GM18520 (cell line): ENCODE results near the gene PCK1.

ENCODE experiments used
- ATAC-seq: cut with Tn5 transposase; IDR thresholded peaks from one replicate; pipeline ENCODE4 v1.9.1; 2021; ENCODE audit not compliant: unreplicated experiment

PCK1 gene

DNA sequence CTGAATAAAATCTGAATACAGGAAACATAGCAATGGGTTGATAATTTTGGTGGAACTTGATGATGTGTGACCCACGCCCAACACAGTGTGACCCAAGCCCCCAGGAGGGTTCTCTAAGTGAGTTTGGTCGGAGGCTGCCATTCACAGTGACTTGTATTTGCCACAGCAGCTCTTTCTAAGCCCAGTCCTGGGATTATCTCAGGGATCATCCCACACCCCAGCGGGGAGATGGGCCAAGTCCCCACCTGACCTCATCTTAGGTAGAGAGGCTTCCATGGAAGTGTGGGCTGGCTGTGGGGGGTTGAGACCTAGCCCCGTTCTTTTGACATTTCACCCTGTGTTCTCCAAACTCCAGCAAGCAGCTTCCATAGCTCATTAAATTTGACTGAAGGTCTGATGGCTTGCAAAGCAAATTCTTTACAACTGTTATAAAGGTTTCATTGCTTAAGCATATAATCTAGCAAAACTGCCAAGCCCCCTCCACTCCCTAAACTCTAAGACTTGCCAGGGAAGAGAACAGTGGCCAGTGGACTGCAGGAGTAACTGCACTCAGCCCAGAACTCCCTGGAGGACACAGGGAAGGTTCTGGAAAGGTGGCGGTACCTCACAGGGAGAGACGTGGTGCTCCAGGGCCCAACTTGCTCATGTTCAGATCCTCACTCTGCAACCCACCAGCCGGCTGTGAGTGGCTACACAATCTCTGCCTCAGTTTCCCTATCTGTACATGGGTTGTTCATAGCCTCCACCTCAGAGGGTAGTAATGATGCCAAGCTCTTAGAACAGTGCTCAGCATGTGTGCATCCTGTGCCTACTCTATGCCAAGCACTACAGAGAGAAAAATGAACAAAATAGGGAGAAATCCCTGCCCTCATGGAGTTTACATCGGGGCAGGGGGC is 1.0 kb upstream of the PCK1 start:
- ATAC-seq = no peak

DNA sequence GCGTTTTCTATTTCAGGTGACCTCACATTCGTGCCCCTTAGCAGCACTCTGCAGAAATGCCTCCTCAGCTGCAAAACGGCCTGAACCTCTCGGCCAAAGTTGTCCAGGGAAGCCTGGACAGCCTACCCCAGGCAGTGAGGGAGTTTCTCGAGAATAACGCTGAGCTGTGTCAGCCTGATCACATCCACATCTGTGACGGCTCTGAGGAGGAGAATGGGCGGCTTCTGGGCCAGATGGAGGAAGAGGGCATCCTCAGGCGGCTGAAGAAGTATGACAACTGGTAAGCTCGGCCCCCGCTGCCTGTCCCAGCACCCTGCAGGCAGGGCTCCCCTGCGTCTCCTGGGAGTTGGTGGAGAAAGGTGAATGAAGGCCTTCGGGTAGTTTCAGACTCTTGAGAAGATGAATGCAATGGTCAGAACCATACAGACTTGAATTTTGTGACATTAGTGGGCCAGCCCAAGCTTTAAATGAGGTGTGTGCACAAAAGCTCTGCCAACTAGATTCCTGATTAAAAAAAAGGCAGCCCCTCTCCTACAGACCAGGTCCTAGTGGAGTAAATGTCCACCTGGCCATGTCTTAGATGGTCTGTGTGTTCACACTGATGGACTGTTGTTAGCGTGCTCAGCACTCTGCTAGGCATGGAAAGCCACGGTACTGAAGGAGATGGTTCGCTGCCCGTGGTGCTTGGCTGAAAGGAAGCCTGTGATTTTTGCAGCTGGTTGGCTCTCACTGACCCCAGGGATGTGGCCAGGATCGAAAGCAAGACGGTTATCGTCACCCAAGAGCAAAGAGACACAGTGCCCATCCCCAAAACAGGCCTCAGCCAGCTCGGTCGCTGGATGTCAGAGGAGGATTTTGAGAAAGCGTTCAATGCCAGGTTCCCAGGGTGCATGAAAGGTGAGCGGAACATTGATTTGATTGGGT is 708 bp downstream of the PCK1 start:
- no peak for ATAC-seq

DNA sequence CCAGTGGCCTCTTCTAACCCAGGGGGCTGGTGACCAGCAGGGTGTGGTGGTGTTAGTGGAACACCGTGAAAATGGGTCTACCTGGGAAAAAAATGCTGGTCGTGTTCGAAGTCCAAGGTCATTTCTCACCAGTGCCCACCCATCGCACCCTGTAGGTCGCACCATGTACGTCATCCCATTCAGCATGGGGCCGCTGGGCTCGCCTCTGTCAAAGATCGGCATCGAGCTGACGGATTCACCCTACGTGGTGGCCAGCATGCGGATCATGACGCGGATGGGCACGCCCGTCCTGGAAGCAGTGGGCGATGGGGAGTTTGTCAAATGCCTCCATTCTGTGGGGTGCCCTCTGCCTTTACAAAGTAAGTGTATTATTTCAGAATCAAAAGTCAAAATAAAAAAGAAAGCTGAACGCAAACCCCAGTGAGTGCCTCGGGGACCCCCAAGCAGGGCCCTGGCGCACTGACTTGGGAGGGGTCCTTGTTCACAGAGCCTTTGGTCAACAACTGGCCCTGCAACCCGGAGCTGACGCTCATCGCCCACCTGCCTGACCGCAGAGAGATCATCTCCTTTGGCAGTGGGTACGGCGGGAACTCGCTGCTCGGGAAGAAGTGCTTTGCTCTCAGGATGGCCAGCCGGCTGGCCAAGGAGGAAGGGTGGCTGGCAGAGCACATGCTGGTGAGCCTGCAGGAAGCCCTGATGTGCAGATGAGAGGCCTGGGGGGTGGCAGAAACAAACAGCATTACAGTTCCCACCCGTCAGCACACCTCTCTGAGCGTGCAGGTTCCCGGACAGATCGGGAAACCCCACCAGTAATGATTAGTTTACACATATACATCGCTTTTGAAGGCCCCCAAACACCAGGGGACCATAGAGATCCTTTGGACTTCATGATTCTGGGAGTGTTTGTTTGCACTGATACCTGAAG is 1.9 kb downstream of the PCK1 start:
- ATAC-seq = no peak

DNA sequence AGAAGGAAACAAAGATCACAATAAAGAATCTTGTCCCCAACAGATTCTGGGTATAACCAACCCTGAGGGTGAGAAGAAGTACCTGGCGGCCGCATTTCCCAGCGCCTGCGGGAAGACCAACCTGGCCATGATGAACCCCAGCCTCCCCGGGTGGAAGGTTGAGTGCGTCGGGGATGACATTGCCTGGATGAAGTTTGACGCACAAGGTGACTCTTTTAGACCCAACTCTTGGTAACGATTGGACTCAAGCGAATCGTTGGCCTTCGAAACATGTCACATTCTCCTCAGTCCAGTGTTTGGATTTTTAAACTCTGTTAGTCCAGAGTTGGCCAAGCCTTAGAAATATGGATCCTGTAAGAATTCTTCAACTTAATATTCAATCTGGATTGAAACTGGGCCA is 2.6 kb downstream of the PCK1 start:
- ATAC-seq = no peak

DNA sequence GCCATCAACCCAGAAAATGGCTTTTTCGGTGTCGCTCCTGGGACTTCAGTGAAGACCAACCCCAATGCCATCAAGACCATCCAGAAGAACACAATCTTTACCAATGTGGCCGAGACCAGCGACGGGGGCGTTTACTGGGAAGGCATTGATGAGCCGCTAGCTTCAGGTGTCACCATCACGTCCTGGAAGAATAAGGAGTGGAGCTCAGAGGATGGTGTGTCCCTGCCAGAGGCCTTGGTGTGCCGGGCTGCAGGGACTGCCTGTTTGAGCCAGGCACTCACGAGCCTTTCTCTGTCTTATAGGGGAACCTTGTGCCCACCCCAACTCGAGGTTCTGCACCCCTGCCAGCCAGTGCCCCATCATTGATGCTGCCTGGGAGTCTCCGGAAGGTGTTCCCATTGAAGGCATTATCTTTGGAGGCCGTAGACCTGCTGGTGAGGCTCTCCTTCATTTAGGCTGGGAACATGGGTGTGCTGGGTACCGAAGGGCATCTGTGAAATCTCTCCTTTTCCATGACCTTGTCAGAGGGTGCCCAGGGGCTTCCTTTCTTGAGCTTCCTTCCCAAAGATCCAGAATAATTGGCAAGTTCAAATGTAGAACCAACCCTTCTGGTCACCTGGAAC is 3.4 kb downstream of the PCK1 start:
- no peak for ATAC-seq

DNA sequence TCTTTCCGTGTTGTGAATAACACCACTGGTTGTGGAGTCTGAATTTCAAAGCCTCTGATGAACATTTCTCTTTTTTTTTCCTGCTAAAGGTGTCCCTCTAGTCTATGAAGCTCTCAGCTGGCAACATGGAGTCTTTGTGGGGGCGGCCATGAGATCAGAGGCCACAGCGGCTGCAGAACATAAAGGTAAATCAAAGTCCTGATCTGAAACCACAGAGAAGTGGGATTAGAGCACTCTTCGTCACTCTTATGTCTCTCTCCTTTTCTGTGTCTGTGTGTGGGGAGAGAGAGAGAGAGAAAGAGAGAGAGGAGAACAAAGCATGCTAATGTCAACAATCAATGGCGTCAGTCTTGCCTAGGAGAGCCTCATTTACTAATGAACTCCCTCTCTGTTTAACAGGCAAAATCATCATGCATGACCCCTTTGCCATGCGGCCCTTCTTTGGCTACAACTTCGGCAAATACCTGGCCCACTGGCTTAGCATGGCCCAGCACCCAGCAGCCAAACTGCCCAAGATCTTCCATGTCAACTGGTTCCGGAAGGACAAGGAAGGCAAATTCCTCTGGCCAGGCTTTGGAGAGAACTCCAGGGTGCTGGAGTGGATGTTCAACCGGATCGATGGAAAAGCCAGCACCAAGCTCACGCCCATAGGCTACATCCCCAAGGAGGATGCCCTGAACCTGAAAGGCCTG is 4.2 kb downstream of the PCK1 start:
- ATAC-seq = no peak

DNA sequence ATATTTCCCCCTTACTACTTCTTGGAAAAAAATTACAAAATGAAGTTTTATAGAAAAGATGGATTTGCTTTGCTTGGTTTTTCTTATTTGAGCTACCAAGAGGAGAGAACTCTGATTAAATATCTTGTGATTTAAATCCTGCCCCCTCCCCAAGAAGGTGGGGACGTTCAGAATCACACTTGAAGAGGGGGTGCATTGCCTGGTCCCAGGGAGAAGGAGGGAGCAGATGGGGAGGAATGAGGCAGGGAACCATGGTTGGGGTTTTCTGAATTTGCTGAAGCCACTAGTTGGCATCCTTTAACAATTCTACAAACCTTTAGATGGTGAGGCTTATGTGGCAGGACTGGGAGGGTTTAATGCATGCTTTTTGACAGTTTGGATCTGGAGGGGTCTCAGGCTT is 5.5 kb downstream of the PCK1 start:
- ATAC-seq = no peak

DNA sequence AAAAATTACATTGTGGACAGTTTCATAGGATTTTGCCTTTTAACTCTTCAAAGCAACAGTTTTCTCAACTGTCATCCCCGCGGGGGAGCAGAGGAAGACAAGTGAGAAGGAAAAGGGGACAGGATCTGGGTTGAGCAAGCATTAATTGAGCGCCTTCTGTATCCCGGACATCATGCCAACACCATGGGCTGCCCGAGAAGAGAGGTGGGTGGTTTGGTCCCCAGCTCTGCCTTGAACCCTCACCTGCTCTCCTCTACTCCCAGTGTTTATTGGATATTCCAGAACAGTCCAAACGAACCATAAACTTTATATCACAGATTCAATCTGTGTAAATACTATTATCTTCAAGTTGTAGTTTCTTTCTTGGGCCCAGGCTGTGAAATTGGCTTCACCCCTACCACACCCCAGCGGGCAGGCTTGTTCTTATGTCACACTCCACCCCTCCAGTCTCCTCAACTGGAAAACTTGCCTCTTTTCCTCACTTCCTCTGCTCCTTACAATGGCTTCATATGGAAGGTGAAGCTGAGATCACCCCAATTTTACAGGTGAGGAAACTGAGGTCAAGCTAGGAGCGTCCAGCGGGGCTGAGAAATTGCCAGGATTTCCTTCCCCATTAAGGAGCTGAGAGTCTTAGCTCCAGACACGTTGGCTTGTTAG is 6.0 kb downstream of the PCK1 start:
- ATAC-seq = no peak

DNA sequence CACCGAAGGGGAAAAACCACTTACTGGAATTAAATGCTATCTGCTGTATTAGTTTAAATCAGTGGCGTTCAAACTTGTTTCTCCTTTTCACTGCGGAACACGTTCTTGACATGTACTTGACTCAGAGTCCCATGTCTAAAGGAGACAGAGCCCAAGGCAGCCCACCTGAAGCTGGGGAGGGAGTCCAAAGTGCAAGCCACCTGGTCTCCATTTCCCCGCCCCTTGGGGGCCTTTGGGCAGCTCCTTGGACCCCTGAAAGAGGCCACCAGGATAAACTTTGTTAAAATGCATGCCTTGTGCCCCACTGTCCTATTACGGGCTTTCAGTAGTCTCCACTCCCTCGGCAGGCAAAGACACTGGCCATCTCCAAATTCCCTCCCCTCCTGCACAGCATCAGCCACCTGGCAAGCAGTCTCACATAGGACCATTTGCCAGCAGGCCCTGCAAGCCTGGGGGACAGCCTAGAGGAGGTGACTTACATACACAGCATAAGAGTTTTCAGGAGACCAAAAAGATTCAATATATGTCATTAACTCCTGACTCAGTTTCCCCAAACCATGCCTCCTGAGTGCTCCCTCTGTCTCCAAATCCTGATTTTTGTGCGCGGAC is 6.7 kb downstream of the PCK1 start:
- ATAC-seq = no peak

DNA sequence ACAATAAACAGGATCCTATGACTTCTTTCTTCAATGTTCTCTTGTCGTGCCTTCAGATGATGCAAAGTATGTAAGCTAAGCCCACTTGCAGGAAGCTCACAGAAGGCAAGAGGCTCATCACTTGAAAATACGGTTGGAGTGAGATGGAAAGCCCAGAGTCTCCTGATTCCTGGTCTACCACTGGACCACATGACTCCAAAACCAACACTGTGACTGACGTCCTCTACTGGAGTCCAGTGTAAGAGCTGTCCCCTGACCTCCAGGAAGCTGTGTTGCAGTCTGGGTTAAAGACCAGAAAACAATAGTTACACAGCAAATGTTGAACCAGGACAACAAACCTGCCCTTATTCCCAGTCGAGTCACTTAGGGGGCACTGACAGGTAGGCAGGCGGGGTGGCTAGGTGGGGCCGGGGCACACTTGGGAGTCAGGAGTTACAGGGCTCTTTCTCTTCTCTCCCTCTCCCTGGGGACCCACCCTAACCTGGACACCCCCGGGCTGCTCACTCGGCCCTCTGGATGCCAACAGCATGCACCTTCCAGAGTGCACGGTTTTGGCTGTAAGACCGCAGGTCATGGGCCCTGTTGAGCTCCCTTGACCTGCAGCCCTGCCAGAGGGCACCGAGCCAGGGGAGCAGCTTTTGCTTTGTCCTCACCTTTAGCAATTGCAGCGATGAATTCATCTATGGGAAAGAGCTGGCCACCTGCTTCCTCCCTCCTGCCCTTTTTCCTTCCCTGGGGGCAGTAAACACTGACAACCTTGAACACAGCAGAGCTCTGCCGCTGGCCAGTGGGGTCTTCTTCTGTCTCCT is 7.4 kb downstream of the PCK1 start:
- ATAC-seq = no peak

DNA sequence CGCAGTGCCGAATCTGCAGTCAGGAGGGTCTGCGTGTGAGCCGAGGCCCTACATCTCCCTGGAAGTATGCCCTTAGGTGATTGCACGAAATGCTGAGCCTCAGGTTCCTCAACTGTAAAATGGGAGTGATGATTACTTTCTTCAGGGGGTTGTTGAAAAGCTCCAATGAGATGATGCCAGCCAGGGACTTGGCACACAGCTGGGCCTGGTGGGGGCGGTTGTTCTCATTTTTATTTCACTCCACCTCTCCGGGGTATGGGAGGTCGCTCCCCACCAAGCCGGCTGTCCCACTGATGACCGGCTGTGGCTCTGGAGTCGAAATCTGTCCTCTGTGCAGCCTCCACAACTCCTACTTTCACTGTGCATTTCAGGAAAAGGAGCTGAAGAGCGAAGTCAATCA is 8.1 kb downstream of the PCK1 start:
- ATAC-seq = no peak

DNA sequence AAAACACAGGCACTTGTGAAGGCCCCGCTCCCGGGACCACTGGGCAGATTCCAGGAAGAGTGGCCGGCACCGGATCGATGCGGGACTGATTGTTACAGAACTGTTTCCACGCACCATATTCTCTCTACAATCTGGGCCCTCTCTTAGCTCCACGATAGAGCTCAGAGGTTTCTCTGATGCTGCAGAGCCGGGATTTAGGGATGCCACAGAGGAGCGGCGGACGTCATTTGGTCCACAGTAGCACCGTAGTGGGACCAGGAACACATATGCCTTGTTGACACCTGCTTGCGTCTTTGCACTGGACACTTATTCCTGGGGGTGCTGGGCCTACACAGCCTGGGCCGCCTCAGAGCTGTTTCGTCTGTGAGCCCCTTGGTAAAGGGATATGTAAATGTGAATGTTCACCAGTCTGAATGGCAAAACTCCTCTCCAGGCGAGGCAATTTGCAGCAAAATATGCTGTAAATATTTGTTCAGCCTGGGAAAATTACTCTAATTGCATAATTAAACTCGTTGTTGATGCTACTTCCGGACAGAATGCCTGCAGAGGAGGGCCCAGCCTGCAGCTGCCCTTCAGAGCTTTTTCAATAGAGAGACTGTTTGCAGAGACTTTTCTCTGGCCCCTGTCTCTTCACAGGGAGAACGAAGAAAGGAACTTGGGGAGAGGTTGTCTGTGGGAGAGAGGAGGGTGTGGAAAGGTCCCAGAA is 9.4 kb downstream of the PCK1 start:
- ATAC-seq = no peak

DNA sequence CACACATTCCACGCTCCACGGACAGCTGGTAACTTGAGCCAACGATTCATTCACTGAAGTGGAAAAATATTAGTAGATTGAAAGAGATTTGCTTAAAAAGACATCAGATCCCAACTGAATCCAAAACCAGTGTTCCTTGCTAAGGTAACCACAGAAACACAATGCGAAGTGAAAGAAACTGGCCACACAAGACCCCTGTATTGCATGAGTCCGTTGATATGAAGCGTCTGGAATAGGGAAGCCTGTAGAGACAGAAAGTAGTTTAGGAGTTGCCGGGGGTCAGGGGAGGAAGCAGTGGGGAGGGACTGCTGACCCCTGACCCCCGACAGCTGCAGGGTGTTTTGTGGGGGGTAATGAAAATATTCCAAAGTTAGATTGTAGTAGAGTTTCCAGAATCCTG is 10.0 kb downstream of the PCK1 start:
- ATAC-seq = no peak

DNA sequence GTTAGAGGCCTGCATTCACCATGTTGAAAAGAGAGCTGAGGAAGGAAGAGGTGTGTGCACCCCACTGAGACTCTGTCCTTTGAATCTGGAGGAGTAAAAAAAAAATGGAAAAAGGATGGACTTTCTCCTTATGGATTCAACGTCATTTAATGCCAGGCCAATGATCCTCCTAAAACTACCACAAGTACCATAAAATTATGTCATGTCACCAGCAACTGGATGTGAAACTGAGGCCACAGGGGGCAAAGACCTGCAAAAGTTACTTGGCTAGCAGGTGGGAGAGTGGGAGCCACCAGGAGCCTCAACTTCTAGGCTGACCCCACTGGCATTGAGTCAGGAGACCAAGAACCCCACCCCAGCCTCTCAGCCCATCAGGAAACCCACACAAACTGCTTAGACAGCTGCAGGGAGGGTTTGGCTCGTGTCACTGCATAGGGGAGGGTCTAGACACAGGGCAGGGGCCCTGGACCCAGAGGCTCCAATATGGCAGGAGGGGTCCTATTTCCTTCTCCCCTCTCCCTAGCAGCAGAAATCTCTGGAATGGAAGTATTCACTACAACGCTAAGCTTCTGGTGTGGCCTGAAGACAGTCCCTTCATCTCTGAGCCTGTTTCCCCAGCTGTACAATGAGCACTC is 11.0 kb downstream of the PCK1 start:
- no peak for ATAC-seq

DNA sequence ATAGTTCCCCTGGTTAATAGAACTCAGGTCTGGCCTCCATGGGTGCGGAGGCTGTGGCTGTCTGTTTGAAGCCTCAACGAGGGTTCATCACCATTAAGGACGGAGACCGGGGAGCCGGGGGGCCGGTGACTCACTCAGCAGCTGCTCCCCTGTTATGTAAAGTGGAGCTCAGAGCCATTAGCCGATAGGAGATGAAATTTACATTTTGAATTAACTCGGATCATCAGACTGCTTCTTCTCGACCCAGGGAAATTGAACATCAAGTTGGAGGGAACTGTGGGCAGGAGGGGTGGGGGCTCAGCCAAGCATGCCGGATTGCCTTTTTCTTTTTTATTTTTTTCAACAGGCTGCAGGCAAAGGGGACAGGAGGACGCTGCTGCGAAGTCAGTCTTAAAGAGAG is 12.3 kb downstream of the PCK1 start:
- no peak for ATAC-seq

DNA sequence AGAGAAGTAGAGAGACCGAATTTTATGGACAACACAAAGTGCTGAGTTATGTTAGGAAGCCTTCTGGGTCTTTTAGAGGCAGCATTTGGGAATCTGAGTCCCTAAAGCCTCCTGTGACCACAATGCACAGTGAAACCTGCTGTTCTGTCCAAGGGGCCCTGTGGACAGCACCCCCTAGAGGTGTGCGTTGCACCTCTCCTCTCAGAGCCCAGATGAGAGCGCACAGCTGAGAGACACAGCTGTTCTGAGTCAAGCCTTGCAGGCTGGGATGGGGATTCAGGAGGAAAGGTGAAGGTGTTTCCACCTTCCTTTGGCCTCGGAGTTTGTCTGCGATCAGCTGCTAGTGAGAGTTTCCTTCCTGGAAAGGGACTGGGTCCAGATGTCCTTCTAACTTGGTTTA is 13.0 kb downstream of the PCK1 start:
- no peak for ATAC-seq

DNA sequence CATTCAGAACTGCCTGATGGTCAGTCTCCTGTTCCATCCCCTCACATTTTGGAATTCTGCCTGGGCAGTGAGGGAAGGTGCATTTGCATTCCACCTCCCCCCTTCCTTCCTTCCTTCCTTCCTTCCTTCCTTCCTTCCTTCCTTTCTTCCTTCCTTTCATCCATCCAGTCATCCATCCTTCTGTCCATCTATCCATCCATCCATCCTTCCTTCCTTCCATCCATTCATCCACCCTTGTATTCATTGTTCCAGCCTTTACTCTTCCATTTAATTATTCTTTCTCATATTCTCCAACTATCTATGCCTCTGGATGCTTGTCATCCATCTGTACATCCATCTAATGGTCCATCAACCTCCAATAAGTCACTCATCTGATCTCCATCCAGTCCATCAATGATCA is 14.0 kb downstream of the PCK1 start:
- ATAC-seq = no peak
